ENCODE results near the gene KCNJ1. TPM values are rescaled to one million over a fixed set of nuclear protein-coding genes. Genes with fewer than 3 reads are reported as not detected.

The KCNJ1 gene
- polyA plus RNA-seq, 3 donors from 2014 or later = not detected

GRCh38 chr11:128862908-128863660 is 4.0 kb downstream of the KCNJ1 start:
- Mint-ChIP-seq H3K4me3 (no peak overlapping the region), H3K27ac (no peak overlapping the region), H3K4me1 (peaks cover 4 to 7% of the 10 kb centered on the region in 2 donors), H3K27me3 (ENCODE audit: low read depth in 3 of 3) (peaks cover 2 to 3% (median 3%) of the 10 kb centered on the region in 3 donors), H3K36me3 (peaks cover 0 to 6% (median 0%) of the 10 kb centered on the region in 3 donors), H3K9me3 (no peaks in the 10 kb centered on the region)
- DNase-seq = no peak

- no peak overlapping the region for H3K27ac Mint-ChIP-seq
- no peaks in the 10 kb centered on the region for H3K9me3 Mint-ChIP-seq
- H3K36me3 Mint-ChIP-seq = peaks cover 0 to 6% (median 0%) of the 10 kb centered on the region in 3 donors
- peaks cover 2 to 3% (median 3%) of the 10 kb centered on the region in 3 donors for H3K27me3 Mint-ChIP-seq (ENCODE audit: low read depth in 3 of 3)
- H3K4me1 Mint-ChIP-seq = peaks cover 4 to 7% of the 10 kb centered on the region in 2 donors
- no peak for DNase-seq
- no peak overlapping the region for H3K4me3 Mint-ChIP-seq
Measured at GRCh38 chr11:128862406-128862805, 4.7 kb downstream of the KCNJ1 start.

GRCh38 chr11:128860571-128861361 is 6.3 kb downstream of the KCNJ1 start:
- peaks cover 0 to 6% (median 0%) of the 10 kb centered on the region in 3 donors for H3K36me3 Mint-ChIP-seq
- H3K27me3 Mint-ChIP-seq (ENCODE audit: low read depth in 3 of 3) = peaks cover 3 to 6% (median 4%) of the 10 kb centered on the region in 3 donors
- no peak overlapping the region for H3K27ac Mint-ChIP-seq
- no peak overlapping the region for H3K4me3 Mint-ChIP-seq
- no peaks in the 10 kb centered on the region for H3K9me3 Mint-ChIP-seq
- DNase-seq = no peak
- peaks cover 4 to 7% of the 10 kb centered on the region in 2 donors for H3K4me1 Mint-ChIP-seq

- Mint-ChIP-seq H3K27me3 (ENCODE audit: low read depth in 3 of 3) (peaks cover 3 to 6% (median 4%) of the 10 kb centered on the region in 3 donors), H3K27ac (no peak overlapping the region), H3K9me3 (no peaks in the 10 kb centered on the region), H3K36me3 (peaks cover 0 to 3% (median 0%) of the 10 kb centered on the region in 3 donors), H3K4me3 (no peak overlapping the region), H3K4me1 (peaks cover 4 to 7% of the 10 kb centered on the region in 2 donors)
- DNase-seq = peak; percentile 64 to 77 (median 73)
Measured at GRCh38 chr11:128859563-128860441, 7.3 kb downstream of the KCNJ1 start.

- H3K36me3 Mint-ChIP-seq = peaks cover 0 to 12% (median 0%) of the 10 kb centered on the region in 3 donors
- H3K4me3 Mint-ChIP-seq = no peak overlapping the region
- no peaks in the 10 kb centered on the region for H3K9me3 Mint-ChIP-seq
- peaks cover 2 to 4% (median 3%) of the 10 kb centered on the region in 3 donors for H3K27me3 Mint-ChIP-seq (ENCODE audit: low read depth in 3 of 3)
- peaks cover 4 to 7% of the 10 kb centered on the region in 2 donors for H3K4me1 Mint-ChIP-seq
- H3K27ac Mint-ChIP-seq = no peak overlapping the region
- DNase-seq = no peak
Measured at GRCh38 chr11:128857341-128857740, 9.8 kb downstream of the KCNJ1 start.

- Mint-ChIP-seq H3K36me3 (peaks cover 0 to 12% (median 0%) of the 10 kb centered on the region in 3 donors), H3K4me1 (peaks cover 4 to 7% of the 10 kb centered on the region in 2 donors), H3K4me3 (no peak overlapping the region), H3K9me3 (no peaks in the 10 kb centered on the region), H3K27ac (no peak overlapping the region), H3K27me3 (ENCODE audit: low read depth in 3 of 3) (peaks cover under 1 to 4% (median 2%) of the 10 kb centered on the region in 3 donors)
- DNase-seq = no peak
Measured at GRCh38 chr11:128856241-128856640, 10.9 kb downstream of the KCNJ1 start.

- H3K27me3 Mint-ChIP-seq (ENCODE audit: low read depth in 3 of 3) = peaks cover 0 to 3% (median 2%) of the 10 kb centered on the region in 3 donors
- H3K27ac Mint-ChIP-seq = no peak overlapping the region
- no peaks in the 10 kb centered on the region for H3K9me3 Mint-ChIP-seq
- H3K36me3 Mint-ChIP-seq = peaks cover 0 to 9% (median 0%) of the 10 kb centered on the region in 3 donors
- H3K4me3 Mint-ChIP-seq = no peak overlapping the region
- DNase-seq = no peak
- H3K4me1 Mint-ChIP-seq = peaks cover under 1 to 3% of the 10 kb centered on the region in 2 donors
Measured at GRCh38 chr11:128854841-128855240, 12.3 kb downstream of the KCNJ1 start.

- Mint-ChIP-seq H3K27ac (no peak overlapping the region), H3K4me1 (peaks cover 4 to 9% of the 10 kb centered on the region in 2 donors), H3K4me3 (no peak overlapping the region), H3K9me3 (no peaks in the 10 kb centered on the region), H3K36me3 (peaks cover 0 to 9% (median 0%) of the 10 kb centered on the region in 3 donors), H3K27me3 (ENCODE audit: low read depth in 3 of 3) (peaks cover 2 to 3% (median 3%) of the 10 kb centered on the region in 3 donors)
- no peak for DNase-seq
Measured at GRCh38 chr11:128853559-128853958, 13.5 kb downstream of the KCNJ1 start.

GRCh38 chr11:128852327-128853023 is 14.6 kb downstream of the KCNJ1 start:
- Mint-ChIP-seq H3K4me3 (no peak overlapping the region), H3K27ac (no peak overlapping the region), H3K36me3 (peaks cover 0 to 9% (median 0%) of the 10 kb centered on the region in 3 donors), H3K27me3 (ENCODE audit: low read depth in 3 of 3) (peaks cover 2 to 3% (median 3%) of the 10 kb centered on the region in 3 donors), H3K4me1 (peaks cover 6 to 12% of the 10 kb centered on the region in 2 donors), H3K9me3 (no peaks in the 10 kb centered on the region)
- no peak for DNase-seq

- H3K4me3 Mint-ChIP-seq = peak overlapping the region in 1 of 5 donors; percentile 19
- H3K36me3 Mint-ChIP-seq = peaks cover 0 to 9% (median 0%) of the 10 kb centered on the region in 3 donors
- DNase-seq = peak; percentile 49 to 59 (median 54)
- H3K9me3 Mint-ChIP-seq = no peaks in the 10 kb centered on the region
- H3K27me3 Mint-ChIP-seq (ENCODE audit: low read depth in 3 of 3) = peaks cover 0 to 3% (median 0%) of the 10 kb centered on the region in 3 donors
- H3K27ac Mint-ChIP-seq = peak overlapping the region in 1 of 6 donors; percentile 62
- H3K4me1 Mint-ChIP-seq = peaks cover 17 to 32% of the 10 kb centered on the region in 2 donors
Measured at GRCh38 chr11:128848815-128849455, 18.2 kb downstream of the KCNJ1 start.

- DNase-seq = no peak
- Mint-ChIP-seq H3K9me3 (no peaks in the 10 kb centered on the region), H3K36me3 (no peaks in the 10 kb centered on the region), H3K4me3 (no peak overlapping the region), H3K27me3 (ENCODE audit: low read depth in 3 of 3) (peaks cover 0 to 3% (median 0%) of the 10 kb centered on the region in 3 donors), H3K27ac (no peak overlapping the region), H3K4me1 (peaks cover 27 to 44% of the 10 kb centered on the region in 2 donors)
Measured at GRCh38 chr11:128846985-128847384, 20.1 kb downstream of the KCNJ1 start.

- H3K27me3 Mint-ChIP-seq (ENCODE audit: low read depth in 3 of 3) = peaks cover 0 to 3% (median 0%) of the 10 kb centered on the region in 3 donors
- no peaks in the 10 kb centered on the region for H3K9me3 Mint-ChIP-seq
- peaks cover 41 to 59% of the 10 kb centered on the region in 2 donors for H3K4me1 Mint-ChIP-seq
- DNase-seq = no peak
- H3K4me3 Mint-ChIP-seq = peak overlapping the region in 1 of 5 donors; percentile 7
- no peaks in the 10 kb centered on the region for H3K36me3 Mint-ChIP-seq
- peak overlapping the region in 1 of 6 donors; percentile 4 for H3K27ac Mint-ChIP-seq
Measured at GRCh38 chr11:128845334-128845780, 21.7 kb downstream of the KCNJ1 start.

Data from immature natural killer cell (primary cell).